ENCODE measurements around the gene RNU1-3. TPM values are rescaled to one million over a fixed set of nuclear protein-coding genes. Genes with fewer than 3 reads are reported as not detected.
"Not testable (repeated sequence)": the region's sequence is repeated elsewhere in the genome, so short reads cannot be mapped to it uniquely, and the experiment has no call there.

The RNU1-3 gene
- total and polyA plus RNA-seq, 2 experiments from 2014 or later = under 0.01 TPM; not detected in 1

DNA sequence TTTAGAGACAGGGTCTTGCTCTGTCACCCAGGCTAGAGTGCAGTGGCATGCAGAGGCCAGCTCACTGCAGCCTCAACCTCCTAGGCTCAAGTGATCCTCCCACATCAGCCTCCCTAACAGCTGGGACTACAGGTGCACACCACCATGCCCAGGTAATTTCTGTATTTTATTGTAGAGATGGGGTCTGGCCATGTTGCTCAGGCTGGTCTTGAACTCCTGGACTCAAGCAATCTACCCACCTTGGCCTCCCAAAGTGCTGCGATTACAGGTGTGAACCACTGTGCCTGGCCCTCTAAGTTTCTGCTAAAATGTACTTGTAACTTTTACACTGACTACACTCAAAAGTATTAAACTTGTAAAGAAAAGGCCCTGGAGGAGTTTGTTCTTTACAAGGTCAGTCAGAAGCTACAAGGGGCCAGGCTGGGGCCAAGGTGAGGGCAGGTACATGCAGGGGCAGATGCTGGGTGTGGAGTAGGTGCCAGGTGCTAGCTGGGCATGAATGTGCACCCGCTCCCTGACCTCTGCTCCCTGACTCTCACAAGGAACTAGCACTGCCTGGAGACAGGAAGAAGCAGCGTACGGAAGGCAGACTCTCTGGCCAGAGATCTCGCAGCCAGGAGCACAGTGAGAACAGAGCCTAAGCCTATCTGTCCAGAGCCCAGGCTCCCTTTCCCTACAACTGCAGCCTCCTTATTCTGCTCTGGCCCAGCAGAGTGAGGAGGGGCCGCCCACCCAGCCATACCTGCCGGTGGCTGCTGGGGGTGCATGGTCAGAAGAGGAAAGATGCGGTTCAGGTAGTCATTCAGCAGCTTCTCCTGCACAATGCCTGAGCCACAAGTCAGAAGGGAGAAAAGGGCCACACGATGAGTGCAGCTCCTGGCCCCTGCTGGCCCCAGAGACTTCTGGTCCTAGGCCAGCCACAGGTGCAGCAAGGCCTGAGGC, 24.5 kb downstream of the RNU1-3 start:
- H3K27ac ChIP-seq; H3K36me3 ChIP-seq; H3K4me3 ChIP-seq; H3K9me3 ChIP-seq (ENCODE audit: low read depth); H3K27me3 ChIP-seq; DNase-seq (ENCODE audit: low read depth in 1 of 2, low spot score in 1 of 2): not testable (repeated sequence)
- H3K4me1 ChIP-seq (ENCODE audit: low read depth) = peaks cover 25% of the 10 kb centered on the region

DNA sequence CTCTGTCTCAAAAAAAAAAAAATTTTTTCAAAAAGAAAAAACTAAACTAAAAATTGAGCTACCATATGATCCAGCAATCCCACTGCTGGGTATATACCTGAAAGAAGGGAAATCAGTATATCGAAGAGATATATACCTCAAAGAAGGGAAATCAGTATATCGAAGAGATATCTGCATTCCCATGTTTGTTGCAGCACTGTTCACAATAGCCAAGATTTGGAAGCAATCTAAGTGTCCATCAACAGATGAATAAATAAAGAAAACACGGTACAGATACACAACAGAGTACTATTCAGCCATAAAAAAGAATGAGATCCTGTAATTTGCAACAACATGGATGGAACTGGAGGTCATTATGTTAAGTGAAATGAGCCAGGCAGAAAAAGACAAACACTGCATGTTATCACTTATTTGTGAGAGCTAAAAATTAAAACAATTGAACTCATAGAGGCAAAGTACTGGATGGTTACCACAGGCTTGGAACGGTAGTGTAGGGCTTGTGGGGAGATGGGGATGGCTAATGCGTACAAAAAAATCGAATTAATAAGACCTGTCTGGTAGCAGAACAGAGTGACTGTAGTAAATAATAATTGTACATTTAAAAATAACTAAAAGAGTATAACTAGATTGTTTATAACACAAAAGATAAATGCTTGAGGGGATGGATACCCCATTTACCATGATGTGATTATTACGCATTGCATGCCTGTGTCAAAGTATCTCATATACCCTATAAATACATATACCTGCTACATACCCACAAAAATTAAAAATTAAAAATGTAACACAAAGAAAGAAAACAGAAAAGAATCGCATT, 25.4 kb downstream of the RNU1-3 start:
- not testable (repeated sequence) for H3K36me3 ChIP-seq; DNase-seq (ENCODE audit: low read depth in 1 of 2, low spot score in 1 of 2); H3K4me3 ChIP-seq; H3K9me3 ChIP-seq (ENCODE audit: low read depth); H3K27ac ChIP-seq; H3K27me3 ChIP-seq
- H3K4me1 ChIP-seq (ENCODE audit: low read depth) = peaks cover 25% of the 10 kb centered on the region

DNA sequence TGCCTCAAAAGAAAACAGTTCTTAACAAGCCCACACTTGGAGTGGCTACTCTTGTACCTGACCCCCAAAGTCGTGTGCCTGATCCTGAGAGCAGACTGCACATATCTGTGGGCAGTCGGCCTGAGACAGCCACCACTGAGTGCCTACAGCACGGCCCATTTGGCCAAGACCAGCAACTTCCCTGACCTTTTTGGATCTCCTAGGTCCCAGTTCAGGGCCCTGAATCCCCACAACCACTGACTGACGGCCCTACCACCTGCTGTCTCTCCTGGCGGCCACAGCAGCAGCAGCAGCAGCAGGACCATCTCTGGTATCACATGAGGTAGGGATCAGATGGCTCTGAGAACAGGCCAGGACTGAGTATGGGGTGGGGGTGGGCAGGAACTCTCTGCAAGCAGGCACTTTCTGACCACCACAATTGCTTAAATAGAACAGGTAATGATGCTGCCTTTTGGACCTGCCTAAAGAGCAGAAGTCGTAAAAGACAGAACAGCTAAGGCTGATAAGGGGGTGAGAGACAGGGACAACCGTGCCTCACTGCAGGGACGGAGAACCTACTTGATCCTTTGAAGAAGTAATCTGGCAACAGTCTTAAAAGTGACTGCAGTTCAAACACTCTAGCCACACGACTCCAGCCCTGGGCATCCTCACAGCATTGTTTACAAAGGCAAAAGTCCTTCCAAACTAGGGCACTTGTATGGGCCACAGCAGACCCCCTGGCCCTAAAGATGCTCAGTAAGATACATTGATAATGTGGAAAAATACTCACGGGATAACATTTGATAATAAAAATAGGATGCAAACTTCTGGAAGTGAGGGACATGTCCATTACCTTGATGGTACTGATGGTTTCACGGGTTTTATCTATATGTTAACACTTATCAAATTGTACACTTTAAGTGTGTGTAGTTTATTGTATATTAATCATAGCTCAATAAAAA, 27.4 kb downstream of the RNU1-3 start:
- H3K4me3 ChIP-seq; H3K27me3 ChIP-seq; H3K9me3 ChIP-seq (ENCODE audit: low read depth); DNase-seq (ENCODE audit: low read depth in 1 of 2, low spot score in 1 of 2); H3K36me3 ChIP-seq: not testable (repeated sequence)
- H3K4me1 ChIP-seq (ENCODE audit: low read depth) = peaks cover 18% of the 10 kb centered on the region
- H3K27ac ChIP-seq = peak overlapping the region; percentile 32

DNA sequence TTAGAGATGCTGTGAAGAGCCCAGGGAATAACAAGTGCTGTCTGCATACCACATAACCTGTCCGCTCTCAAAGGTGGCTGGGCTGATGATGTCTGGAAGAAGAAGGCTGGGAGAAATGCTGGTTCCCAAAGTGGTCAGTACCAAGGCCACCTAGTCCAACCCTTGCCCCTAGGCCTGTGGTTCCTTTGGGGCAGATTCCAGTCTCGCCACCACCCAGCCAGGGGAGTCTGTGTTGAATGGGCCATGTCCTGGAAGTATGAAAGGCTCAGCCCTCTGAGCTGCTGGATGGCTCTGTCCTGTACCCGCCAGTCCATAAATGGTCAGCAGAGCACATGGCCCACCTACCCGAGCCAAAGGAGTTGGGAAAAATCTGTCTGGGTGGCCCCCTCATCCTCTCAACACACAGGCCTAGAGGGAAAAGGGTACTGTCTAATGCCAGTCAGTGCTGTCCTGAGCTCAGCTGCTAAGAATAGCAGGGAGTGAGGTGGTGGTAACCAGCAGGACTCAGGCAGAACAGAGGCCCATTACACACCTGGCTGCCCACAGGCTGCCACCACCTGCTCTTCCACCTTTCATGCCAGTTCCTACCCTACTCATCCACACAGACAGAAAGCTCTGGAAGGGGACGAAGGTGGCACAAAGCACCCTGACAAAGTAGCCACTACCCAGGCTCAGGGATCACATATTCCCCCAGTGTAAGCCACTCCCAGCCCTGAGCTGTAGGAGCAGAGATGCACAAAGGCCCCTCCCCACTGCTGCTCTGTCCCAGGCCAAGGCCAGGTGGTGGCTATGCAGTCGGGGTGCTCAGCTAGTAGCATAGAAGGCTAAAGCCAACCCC, 28.6 kb downstream of the RNU1-3 start:
- H3K27ac ChIP-seq; H3K9me3 ChIP-seq (ENCODE audit: low read depth); H3K36me3 ChIP-seq; H3K4me3 ChIP-seq; H3K27me3 ChIP-seq; DNase-seq (ENCODE audit: low read depth in 1 of 2, low spot score in 1 of 2): not testable (repeated sequence)
- H3K4me1 ChIP-seq (ENCODE audit: low read depth) = peaks cover 12% of the 10 kb centered on the region

DNA sequence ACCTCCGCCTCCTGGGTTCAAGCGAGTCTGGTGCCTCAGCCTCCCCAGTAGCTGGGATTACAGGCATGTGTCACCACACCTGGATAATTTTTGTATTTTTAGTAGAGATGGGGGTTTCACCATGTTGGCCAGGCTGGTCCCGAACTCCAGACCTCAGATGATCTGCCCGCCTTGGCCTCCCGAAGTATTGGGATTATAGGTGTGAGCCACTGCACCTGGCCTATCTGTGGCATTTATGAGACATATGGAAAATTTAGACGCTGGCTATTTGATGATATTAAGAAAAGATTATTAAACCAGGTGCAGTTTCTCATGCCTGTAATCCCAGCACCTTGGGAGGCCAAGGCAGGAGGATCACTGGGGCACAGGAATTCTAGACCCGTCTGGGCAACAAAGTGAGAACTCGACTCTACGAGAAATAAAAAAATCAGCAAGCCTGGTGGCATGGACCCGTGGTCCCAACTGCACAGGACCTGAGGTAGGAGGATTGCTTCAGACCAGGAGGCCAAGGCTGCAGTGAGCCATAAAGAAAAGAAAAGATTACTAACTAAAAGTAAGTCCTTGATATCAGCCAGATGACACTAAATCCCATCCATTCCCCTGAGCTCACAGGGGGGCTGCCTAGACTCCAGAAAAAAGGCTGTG, 30.1 kb downstream of the RNU1-3 start:
- DNase-seq (ENCODE audit: low read depth in 1 of 2, low spot score in 1 of 2); H3K9me3 ChIP-seq (ENCODE audit: low read depth); H3K27me3 ChIP-seq; H3K4me1 ChIP-seq (ENCODE audit: low read depth); H3K27ac ChIP-seq; H3K4me3 ChIP-seq: not testable (repeated sequence)
- peaks cover 20% of the 10 kb centered on the region for H3K36me3 ChIP-seq

DNA sequence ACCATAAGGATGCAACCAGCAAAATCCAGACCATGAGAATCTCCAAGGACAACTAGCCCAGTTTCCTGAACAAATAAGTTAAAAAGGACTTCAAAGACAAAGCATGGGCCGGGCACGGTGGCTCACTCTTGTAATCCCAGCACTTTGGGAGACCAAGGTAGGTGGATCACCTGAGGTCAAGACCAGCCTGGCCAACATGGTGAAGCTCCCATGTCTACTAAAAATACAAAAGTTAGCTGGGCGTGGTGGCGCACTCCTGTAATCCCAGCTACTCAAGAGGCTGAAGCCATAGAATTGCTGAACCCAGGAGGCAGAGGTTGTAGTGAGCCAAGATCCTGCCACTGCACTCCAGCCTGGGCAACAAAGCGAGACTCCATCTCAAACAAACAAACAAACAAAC, 30.8 kb downstream of the RNU1-3 start:
- not testable (repeated sequence) for H3K27ac ChIP-seq; DNase-seq (ENCODE audit: low read depth in 1 of 2, low spot score in 1 of 2); H3K27me3 ChIP-seq; H3K4me3 ChIP-seq; H3K4me1 ChIP-seq (ENCODE audit: low read depth); H3K9me3 ChIP-seq (ENCODE audit: low read depth)
- peaks cover 27% of the 10 kb centered on the region for H3K36me3 ChIP-seq

DNA sequence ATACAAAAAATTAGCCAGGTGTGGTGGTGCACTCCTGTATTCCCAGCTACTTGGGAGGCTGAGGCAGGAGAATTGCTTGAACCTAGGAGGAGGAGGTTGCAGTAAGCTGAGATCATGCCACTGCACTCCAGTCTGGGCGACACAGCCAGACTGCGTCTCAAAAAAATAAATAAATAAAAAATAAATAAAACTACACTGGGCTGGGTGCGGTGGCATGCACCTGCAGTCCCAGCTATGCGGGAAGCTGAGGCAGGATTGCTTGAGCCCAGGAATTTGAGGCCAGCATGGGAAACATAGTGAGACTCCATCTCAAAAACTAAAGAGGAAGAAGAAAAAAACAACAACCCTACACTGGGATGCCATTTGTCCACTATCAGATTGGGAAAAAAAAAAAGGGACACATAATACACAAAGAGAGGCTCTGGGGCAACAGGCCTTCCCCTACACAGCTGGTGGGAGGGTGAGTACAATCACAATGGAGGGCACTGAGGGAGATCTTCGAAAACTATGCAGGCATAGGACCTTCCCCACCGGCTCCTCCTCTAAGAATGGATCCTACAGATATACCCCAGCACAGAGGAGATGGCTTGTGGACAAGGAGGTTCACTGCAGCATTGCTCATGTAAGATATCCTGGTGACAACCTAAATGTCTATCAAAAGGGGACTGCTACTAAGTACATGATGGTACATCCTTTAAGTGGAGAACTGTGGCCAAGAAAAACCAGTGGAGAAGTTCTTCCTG, 33.0 kb downstream of the RNU1-3 start:
- H3K27ac ChIP-seq; DNase-seq (ENCODE audit: low read depth in 1 of 2, low spot score in 1 of 2); H3K27me3 ChIP-seq; H3K4me3 ChIP-seq; H3K4me1 ChIP-seq (ENCODE audit: low read depth); H3K9me3 ChIP-seq (ENCODE audit: low read depth): not testable (repeated sequence)
- H3K36me3 ChIP-seq = peaks cover 42% of the 10 kb centered on the region

DNA sequence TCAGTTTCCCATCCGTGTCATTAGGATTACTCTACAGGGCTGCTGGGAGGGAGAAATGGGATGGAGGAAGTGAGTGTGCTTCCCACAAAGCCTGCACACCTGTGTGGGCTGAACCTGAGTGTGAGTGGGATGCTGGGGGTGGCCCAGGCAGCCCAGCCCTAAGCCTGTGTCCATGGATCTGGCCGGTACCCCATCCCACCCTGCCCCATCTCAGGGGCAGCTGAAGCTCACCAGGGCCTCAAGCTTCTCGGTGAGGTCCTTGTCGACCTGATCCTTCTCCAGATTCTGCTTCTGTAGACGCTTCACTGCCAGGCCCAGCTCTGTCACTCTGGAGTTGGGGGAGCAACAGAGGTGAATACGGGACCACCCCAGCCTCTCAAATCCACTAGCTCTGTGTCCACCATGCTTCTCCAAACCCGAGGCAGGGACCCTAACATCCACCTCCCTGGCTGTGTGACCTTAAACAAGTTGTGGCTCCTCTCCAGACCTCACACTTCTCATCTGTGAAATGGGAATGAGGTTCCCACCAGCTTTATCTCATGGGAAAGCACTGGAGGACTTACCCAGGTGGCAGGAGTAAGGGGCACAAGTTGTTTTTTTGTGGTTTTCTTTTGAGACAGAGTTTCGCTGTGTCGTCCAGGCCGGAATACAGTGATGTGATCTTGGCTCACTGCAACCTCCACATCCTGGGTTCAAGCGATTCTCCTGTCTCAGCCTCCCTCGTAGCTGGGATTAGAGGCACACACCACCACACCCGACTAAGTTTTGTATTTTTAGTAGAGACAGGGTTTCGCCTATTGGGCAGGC, 34.5 kb downstream of the RNU1-3 start:
- H3K4me3 ChIP-seq; H3K4me1 ChIP-seq (ENCODE audit: low read depth); H3K27ac ChIP-seq; DNase-seq (ENCODE audit: low read depth in 1 of 2, low spot score in 1 of 2); H3K9me3 ChIP-seq (ENCODE audit: low read depth); H3K27me3 ChIP-seq: not testable (repeated sequence)
- peaks cover 54% of the 10 kb centered on the region for H3K36me3 ChIP-seq

Data from cardiac muscle cell (in vitro differentiated cells and primary cell).